HG02943 (cell line): ENCODE measurements around the gene C14orf119.

ENCODE experiments used
- ATAC-seq: cut with Tn5 transposase; IDR thresholded peaks from one replicate; pipeline ENCODE4 v1.9.1; 2021; ENCODE audit warnings: mild to moderate bottlenecking, low read depth, moderate library complexity; ENCODE audit not compliant: unreplicated experiment

The C14orf119 gene, protein sequence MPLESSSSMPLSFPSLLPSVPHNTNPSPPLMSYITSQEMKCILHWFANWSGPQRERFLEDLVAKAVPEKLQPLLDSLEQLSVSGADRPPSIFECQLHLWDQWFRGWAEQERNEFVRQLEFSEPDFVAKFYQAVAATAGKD

GRCh38 chr14:23095196-23096108 lies at the start of gene C14orf119:
TSS of gene C14orf119 (plus strand) at chr14:23095505. CDS start at chr14:23097659, 2,154 bp downstream.
- peak; percentile 94 for ATAC-seq

DNA sequence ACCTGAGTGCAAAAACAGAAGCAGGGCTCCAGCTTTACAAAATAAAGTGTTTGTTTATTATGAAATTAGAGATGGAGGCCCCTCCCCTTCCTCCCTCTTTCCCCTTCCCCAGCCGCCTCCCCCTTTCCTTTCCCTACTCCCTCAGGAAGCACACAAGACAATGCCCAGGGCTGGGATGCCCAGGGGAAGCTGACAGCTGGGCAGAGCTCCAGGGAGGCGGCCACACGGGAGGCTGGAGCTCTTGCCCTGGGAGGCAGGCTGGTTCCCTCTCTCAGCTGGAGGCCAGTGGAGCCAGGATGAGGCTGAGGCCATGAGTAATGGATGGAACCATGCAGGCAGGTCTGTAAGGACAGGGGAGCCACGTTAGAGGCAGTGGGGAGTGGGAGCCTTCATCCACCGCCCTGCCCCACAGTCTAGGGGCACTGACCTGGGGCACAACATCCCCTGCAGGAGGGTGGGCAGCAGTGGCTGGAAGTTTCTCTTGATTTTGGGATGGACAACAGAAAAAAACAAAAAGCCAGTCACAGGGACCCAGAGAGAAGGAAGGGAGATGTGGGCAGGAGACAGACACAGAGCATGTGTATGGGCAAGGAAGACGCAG lies 48.2 kb upstream of the C14orf119 start:
- no peak for ATAC-seq

- ATAC-seq = no peak
These were observed 47.3 kb upstream of the C14orf119 start for GRCh38 chr14:23047751-23048693.

- ATAC-seq = no peak
These were observed 46.3 kb upstream of the C14orf119 start for GRCh38 chr14:23049011-23049410.

- no peak for ATAC-seq
These were observed 43.9 kb upstream of the C14orf119 start for GRCh38 chr14:23051141-23052057.

- no peak for ATAC-seq
These were observed 43.1 kb upstream of the C14orf119 start for GRCh38 chr14:23052182-23052623.

- ATAC-seq = no peak
These were observed 42.6 kb upstream of the C14orf119 start for GRCh38 chr14:23052671-23053070.

- ATAC-seq = no peak
These were observed 41.9 kb upstream of the C14orf119 start for GRCh38 chr14:23053426-23053825.

- ATAC-seq = no peak
These were observed 41.1 kb upstream of the C14orf119 start for GRCh38 chr14:23054000-23054811.

DNA sequence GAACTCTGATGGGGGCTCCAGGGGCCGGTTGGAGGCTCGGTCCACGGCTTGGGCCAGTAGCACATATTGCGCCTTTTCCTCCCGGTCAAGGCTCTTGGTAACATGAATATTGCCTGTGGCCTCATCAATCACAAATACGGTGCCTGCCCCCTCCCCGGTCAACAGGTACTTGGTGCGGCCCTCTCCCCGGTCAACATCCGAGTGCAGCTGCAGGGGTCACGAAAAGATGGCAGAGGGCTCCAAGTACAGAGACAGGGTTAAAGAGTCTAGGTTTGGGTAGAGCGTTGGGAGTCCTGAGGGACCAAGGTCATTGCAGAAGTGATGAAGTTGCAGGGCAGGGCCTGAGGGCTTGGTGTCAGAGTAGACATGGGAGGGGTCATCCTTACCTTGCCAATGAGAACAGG lies 40.2 kb upstream of the C14orf119 start:
- ATAC-seq = no peak

DNA sequence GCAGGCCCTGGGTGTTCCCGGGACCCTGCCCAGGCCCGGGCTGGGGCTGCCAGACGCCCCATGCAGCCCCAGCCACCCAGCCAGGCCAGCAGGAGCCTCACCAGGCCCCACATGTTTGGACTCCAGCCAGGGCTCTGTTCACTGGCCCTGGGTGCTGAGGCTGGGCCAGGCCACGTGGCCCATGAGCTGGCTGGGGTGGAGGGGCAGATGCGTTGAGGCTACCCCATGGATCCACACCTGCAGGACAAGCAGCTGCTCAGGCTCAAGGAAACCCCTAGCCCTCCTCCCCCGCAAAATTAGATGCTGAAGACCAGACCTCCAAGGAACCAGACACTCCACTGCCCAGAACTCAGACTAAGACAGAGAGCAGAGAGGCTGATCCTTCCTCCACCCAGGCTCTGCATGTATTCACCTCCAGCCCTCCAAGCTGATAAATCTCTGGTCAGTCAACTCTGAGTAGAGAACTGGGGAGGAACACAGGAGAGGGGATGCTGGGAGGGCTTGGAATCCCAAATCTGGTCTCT lies 39.6 kb upstream of the C14orf119 start:
- ATAC-seq = no peak

DNA sequence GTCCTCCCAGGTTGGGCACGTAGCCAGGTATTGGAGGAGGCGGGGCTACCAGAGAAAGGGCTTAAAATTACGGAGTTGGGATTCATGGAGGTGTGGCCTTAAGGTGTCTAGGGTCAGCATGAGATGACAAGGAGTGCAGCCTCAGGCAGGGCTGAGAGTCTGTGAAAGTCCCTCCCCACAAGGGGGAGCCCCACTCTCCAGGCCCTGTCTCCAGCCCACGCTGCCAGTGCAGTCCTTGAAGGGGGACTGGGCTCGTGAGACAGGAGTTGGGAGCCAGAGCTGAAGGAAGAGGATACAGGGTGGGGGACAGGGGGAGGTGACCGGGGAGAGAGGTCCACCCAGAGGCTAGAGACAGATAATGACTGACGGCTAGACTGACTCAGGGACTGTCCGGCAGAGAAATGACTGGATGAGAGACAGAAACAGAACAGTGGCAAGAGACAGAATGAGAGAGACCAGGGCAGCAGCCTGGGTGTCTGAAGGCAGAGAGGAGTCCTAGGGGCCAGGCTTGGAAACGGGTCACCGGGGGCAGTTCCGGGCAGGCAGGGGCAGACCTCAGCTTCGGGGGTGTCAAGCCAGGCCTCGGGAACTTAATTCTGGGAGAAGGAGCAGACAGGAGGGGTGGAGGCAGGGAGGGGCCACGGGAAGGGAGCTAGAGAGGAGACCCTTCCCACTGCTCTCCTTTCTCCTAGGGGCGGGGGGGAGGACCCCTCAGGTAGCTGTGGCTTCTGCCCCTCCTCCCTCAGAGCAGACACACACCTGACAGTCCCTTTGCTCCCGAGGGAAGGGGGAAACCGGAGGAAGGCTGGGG lies 39.0 kb upstream of the C14orf119 start:
- ATAC-seq = no peak

DNA sequence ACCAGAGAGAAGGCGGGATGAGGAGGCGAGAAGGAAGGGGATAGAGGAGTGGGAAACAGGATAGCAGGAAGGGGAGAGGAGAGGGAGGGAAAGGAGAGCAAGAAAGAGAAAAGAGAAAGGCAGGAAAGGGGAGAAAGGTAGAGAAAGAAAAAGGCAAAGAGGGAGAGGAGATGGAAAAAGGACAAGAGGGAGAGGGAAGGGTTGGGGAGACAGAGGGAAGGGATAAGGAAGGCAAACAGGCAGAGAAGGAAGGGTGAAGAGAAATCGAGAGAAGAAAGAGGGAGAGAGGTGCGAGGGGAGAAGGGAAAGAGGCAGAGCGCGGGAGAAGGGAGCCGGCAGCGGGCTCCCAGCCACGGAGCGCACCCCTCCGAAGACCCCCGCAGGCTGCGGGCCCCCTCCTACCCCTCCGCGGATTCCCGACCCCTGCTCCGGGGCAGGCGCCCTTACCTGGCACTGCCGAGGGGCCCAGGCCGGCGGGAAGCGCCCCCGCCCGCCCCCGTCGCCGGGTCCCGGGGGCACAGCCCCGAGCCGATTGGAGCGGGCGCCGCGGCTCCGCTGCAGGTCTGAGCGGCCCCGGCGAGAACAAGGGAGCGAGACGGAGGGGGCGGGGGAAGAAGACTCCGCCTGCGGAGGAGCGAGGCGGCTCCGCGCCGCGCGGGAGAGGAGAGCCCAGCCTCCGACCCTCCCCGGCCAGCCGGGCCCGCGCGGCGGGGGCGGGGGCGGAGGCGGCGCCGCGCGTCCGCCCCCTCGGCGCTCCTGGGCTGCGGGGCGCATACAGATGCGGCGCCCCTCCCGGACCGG lies 38.1 kb upstream of the C14orf119 start, which contains the start of gene CDH24:
Gene CDH24 (minus strand): TSS at position 565 of the 801 bp plus-strand sequence. CDS start 1,787 bp downstream, outside the sequence.
- ATAC-seq = no peak

DNA sequence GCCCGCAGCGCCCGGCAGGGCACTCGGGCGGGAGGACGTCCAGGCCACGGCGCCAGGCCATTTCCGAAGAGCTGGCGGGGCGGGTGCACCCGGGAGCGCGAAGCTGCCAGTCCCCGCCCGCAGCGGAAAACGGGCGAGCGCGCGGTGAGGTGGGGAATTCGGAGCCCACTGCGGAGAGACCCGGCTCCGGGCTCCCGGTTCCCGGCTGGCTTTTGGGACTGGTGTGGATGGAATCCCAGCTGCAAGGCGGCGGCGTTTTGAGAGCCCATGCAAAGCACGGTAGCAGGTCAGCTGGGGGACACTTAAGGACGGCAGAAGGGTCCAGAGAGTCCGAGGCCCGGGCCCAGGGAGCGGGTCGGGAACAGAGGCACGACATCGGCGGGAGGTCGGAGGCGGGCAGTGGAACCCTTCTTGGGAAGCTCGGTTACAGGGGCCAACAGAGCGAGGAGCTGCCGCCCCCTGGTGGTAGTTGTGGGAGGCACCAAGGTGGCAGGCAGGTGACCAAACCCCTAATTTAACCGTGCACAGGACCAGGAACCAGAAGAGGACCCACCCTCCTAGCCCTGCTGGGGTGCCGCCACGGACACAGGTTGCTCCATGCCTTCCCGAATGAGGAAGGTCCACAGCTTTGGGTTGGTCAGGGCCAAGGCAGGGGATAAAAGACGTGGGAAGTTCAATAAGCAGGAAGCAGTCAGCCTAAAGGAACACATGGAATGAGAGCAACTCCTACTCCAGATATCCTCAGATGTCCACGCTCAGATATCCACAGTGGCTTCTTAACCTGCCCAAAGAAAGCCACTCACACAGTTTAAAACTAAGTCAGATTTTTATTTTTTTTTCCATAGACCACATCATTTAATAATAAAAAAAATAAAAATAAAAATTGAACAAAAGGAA lies 37.3 kb upstream of the C14orf119 start:
- peak; percentile 59 for ATAC-seq

GRCh38 chr14:23058654-23059504 lies 36.4 kb upstream of the C14orf119 start:
- ATAC-seq = no peak
